MM.1S (cell line): ENCODE data around the gene TOM1.

Experiments
- DNase-seq: peaks from one replicate; pipeline ENCODE4 v3.0.0-alpha.2; 2015
- H2AFZ ChIP-seq: fragments of 300-600 bp; sonication (generic); 2 replicates; pipeline ENCODE4 v1.6.0; 2016; ENCODE audit warnings: antibody characterized with exemption, low read length
- H3F3A ChIP-seq: fragments of 300-600 bp; sonication (generic); 2 replicates; pipeline ENCODE4 v1.6.1; 2016; ENCODE audit warnings: mild to moderate bottlenecking, antibody characterized with exemption, low read length, moderate library complexity, mixed read lengths; ENCODE audit not compliant: insufficient read depth
- H3K27ac ChIP-seq: fragments of 300-600 bp; sonication (generic); 2 replicates; pipeline ENCODE4 v1.5.1; 2016; ENCODE audit warnings: mild to moderate bottlenecking, low read length
- H3K27me3 ChIP-seq: fragments of 300-600 bp; sonication (generic); replicated peaks from 2 replicates; pipeline ENCODE4 v1.6.0; 2016; ENCODE audit warnings: low read length; ENCODE audit not compliant: insufficient read depth
- H3K36me3 ChIP-seq: fragments of 300-600 bp; sonication (generic); replicated peaks from 2 replicates; pipeline ENCODE4 v1.6.1; 2016; ENCODE audit warnings: mild to moderate bottlenecking, low read length, mixed read lengths; ENCODE audit not compliant: insufficient read depth
- H3K4me1 ChIP-seq: fragments of 300-600 bp; sonication (generic); 2 replicates; pipeline ENCODE4 v1.6.1; 2016; ENCODE audit warnings: low read length, mixed read lengths
- H3K4me2 ChIP-seq: fragments of 300-600 bp; sonication (generic); 2 replicates; pipeline ENCODE4 v1.6.0; 2016; ENCODE audit warnings: low read depth, low read length
- H3K4me3 ChIP-seq: fragments of 300-600 bp; sonication (generic); 2 replicates; pipeline ENCODE4 v1.5.1; 2016; ENCODE audit warnings: low read length, mixed read lengths
- H3K79me2 ChIP-seq: fragments of 300-600 bp; sonication (generic); 2 replicates; pipeline ENCODE4 v1.6.1; 2016; ENCODE audit warnings: mixed run types, low read length, mixed read lengths
- H3K9ac ChIP-seq: fragments of 300-600 bp; sonication (generic); 2 replicates; pipeline ENCODE4 v1.6.1; 2016; ENCODE audit warnings: low read length, mixed read lengths
- H3K9me2 ChIP-seq: fragments of 300-600 bp; sonication (generic); replicated peaks from 2 replicates; pipeline ENCODE4 v1.6.1; 2016; ENCODE audit warnings: mild to moderate bottlenecking, low read length, mixed read lengths; ENCODE audit not compliant: insufficient read depth
- H3K9me3 ChIP-seq: fragments of 300-600 bp; sonication (generic); replicated peaks from 2 replicates; pipeline ENCODE4 v1.6.1; 2016; ENCODE audit warnings: mild to moderate bottlenecking, low read length, mixed read lengths; ENCODE audit not compliant: insufficient read depth
- H4K20me1 ChIP-seq: fragments of 300-600 bp; sonication (generic); 2 replicates; pipeline ENCODE4 v1.6.1; 2016; ENCODE audit warnings: mild to moderate bottlenecking, low read length, moderate library complexity, mixed read lengths; ENCODE audit not compliant: insufficient read depth
- EZH2 ChIP-seq: fragments of 300-600 bp; sonication (generic); optimal IDR thresholded peaks from 2 replicates; pipeline ENCODE3; 2017; ENCODE audit warnings: low read depth, mild to moderate bottlenecking, antibody characterized with exemption, low read length, mixed read lengths
- EZH2phosphoT487 ChIP-seq: fragments of 300-600 bp; sonication (generic); IDR thresholded peaks from 2 replicates; pipeline ENCODE4 v1.6.1; 2018; ENCODE audit warnings: antibody characterized with exemption, low read length
- TF ChIP-seq, protein P1 (sequence below): fragments of 300-600 bp; sonication (generic); IDR thresholded peaks from 2 replicates; pipeline ENCODE4 v1.5.1; 2016; ENCODE audit warnings: antibody characterized with exemption, low read length, mixed read lengths

Gene TOM1

GRCh38 chr22:35299673-35300499 is at the start of gene TOM1:
TOM1 (plus strand) TSS chr22:35299894; CDS start chr22:35299929, 35 bp downstream.
- no peaks in the 10 kb centered on the region for H3K36me3 ChIP-seq
- H3K4me1 ChIP-seq: no peaks in the 10 kb centered on the region; the same call in 1 of the 2 replicates
- H3K4me3 ChIP-seq: peak within 1 kb of the TSS; percentile 85
- peak within 1 kb of the TSS; percentile 74 for H3K9ac ChIP-seq
- H4K20me1 ChIP-seq: no peaks in the 10 kb centered on the region
- peaks cover 37% of the 10 kb centered on the region for H3K79me2 ChIP-seq
- no peaks in the 10 kb centered on the region for H3K9me3 ChIP-seq
- DNase-seq: peak; percentile 97
- no peaks in the 10 kb centered on the region for H3K9me2 ChIP-seq
- TF ChIP-seq, protein P1, sequence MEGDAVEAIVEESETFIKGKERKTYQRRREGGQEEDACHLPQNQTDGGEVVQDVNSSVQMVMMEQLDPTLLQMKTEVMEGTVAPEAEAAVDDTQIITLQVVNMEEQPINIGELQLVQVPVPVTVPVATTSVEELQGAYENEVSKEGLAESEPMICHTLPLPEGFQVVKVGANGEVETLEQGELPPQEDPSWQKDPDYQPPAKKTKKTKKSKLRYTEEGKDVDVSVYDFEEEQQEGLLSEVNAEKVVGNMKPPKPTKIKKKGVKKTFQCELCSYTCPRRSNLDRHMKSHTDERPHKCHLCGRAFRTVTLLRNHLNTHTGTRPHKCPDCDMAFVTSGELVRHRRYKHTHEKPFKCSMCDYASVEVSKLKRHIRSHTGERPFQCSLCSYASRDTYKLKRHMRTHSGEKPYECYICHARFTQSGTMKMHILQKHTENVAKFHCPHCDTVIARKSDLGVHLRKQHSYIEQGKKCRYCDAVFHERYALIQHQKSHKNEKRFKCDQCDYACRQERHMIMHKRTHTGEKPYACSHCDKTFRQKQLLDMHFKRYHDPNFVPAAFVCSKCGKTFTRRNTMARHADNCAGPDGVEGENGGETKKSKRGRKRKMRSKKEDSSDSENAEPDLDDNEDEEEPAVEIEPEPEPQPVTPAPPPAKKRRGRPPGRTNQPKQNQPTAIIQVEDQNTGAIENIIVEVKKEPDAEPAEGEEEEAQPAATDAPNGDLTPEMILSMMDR: no peak
- no peak for TF ChIP-seq EZH2phosphoT487
- TF ChIP-seq EZH2: no peak
- H3F3A ChIP-seq: peaks cover 3% of the 10 kb centered on the region; the same call in 1 of the 2 replicates
- peak within 1 kb of the TSS; percentile 50; the same call in 1 of the 2 replicates for H3K27ac ChIP-seq
- H2AFZ ChIP-seq: peak within 1 kb of the TSS; percentile 79
- H3K4me2 ChIP-seq: peak within 1 kb of the TSS; percentile 74
- no peaks in the 10 kb centered on the region for H3K27me3 ChIP-seq

GRCh38 chr22:35250156-35250555 is 49.5 kb upstream of the TOM1 start:
- Histone ChIP-seq H3K27ac (no peak overlapping the region), H3K4me2 (no peak overlapping the region), H3K4me3 (no peak overlapping the region), H3K36me3 (no peaks in the 10 kb centered on the region), H3K9me3 (no peaks in the 10 kb centered on the region), H3K9ac (no peak overlapping the region), H3F3A (no peaks in the 10 kb centered on the region), H2AFZ (no peak overlapping the region), H4K20me1 (no peaks in the 10 kb centered on the region), H3K4me1 (no peaks in the 10 kb centered on the region), H3K9me2 (no peaks in the 10 kb centered on the region), H3K27me3 (no peaks in the 10 kb centered on the region), H3K79me2 (no peaks in the 10 kb centered on the region)
- TF ChIP-seq EZH2 (no peak), EZH2phosphoT487 (no peak)
- DNase-seq: no peak

- TF ChIP-seq EZH2phosphoT487: no peak
These were observed 45.7 kb upstream of the TOM1 start for GRCh38 chr22:35253946-35254345.

GRCh38 chr22:35257002-35257320 is 42.7 kb upstream of the TOM1 start:
- Histone ChIP-seq H4K20me1 (no peaks in the 10 kb centered on the region), H3K4me2 (peak overlapping the region; percentile 90), H3K9me3 (no peaks in the 10 kb centered on the region), H3K27ac (peak overlapping the region; percentile 67; the same call in 1 of the 2 replicates), H3K27me3 (no peaks in the 10 kb centered on the region), H3K4me3 (peak overlapping the region; percentile 93), H3F3A (0 out of 2 replicates have a peak, but pooled peaks cover 4% of the 10 kb centered on the region), H3K36me3 (no peaks in the 10 kb centered on the region), H3K9ac (peak overlapping the region; percentile 98), H3K4me1 (peaks cover 12% of the 10 kb centered on the region), H3K9me2 (no peaks in the 10 kb centered on the region), H3K79me2 (peaks cover 29% of the 10 kb centered on the region), H2AFZ (peak overlapping the region; percentile 99)
- no peak for TF ChIP-seq EZH2phosphoT487
- TF ChIP-seq EZH2: no peak
- TF ChIP-seq, protein P1: no peak
- DNase-seq: no peak

More at GRCh38 chr22:35253946-35254345, 45.7 kb upstream of the TOM1 start:
- Histone ChIP-seq H3K4me2 (no peak overlapping the region), H3K79me2 (peaks cover 12% of the 10 kb centered on the region), H3K9me3 (no peaks in the 10 kb centered on the region), H3K4me3 (no peak overlapping the region), H3K9me2 (no peaks in the 10 kb centered on the region), H3K27me3 (no peaks in the 10 kb centered on the region), H3F3A (0 out of 2 replicates have a peak, but pooled peaks cover 4% of the 10 kb centered on the region), H3K9ac (no peak overlapping the region), H3K4me1 (peaks cover 12% of the 10 kb centered on the region), H3K27ac (no peak overlapping the region), H4K20me1 (no peaks in the 10 kb centered on the region), H2AFZ (no peak overlapping the region), H3K36me3 (no peaks in the 10 kb centered on the region)
- no peak for DNase-seq
